ENCODE measurements around the gene LRRC70.
A peak's percentile ranks its signal among the peaks of the same experiment; 100 is the strongest.

Gene LRRC70, protein sequence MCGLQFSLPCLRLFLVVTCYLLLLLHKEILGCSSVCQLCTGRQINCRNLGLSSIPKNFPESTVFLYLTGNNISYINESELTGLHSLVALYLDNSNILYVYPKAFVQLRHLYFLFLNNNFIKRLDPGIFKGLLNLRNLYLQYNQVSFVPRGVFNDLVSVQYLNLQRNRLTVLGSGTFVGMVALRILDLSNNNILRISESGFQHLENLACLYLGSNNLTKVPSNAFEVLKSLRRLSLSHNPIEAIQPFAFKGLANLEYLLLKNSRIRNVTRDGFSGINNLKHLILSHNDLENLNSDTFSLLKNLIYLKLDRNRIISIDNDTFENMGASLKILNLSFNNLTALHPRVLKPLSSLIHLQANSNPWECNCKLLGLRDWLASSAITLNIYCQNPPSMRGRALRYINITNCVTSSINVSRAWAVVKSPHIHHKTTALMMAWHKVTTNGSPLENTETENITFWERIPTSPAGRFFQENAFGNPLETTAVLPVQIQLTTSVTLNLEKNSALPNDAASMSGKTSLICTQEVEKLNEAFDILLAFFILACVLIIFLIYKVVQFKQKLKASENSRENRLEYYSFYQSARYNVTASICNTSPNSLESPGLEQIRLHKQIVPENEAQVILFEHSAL

DNA sequence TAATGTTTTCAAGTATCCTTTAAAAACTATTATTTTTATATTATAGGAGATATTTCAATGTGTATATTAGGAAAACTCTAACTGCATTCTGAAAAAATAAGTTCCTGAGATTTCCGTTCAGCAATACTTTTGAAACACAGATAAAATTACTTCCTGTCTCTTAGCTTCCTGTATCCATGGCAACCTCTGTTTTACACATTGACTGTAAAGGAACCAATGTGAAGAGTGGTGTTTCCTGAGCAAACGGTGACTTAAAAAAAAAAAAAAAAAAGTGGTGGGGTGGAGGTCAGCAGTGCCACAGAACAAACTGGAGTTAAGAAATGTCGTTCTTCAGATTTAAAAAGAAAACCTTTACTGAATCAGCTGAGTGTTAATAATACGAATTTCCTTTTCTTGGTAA, at the start of gene LRRC70:
Gene LRRC70, plus strand, starts transcription at position 280 of the 400 bp plus-strand sequence. CDS start 620 bp downstream, outside the sequence.
- Mint-ChIP-seq H3K36me3 (no peaks in the 10 kb centered on the region), H3K4me1 (peaks cover 27% of the 10 kb centered on the region), H3K27ac (peak within 1 kb of the TSS; percentile 82), H3K4me3 (peak within 1 kb of the TSS; percentile 31), H3K9me3 (no peaks in the 10 kb centered on the region)
- ATAC-seq (peak; percentile 89), DNase-seq (ENCODE audit: low spot score in 2 of 2) (no peak)

DNA sequence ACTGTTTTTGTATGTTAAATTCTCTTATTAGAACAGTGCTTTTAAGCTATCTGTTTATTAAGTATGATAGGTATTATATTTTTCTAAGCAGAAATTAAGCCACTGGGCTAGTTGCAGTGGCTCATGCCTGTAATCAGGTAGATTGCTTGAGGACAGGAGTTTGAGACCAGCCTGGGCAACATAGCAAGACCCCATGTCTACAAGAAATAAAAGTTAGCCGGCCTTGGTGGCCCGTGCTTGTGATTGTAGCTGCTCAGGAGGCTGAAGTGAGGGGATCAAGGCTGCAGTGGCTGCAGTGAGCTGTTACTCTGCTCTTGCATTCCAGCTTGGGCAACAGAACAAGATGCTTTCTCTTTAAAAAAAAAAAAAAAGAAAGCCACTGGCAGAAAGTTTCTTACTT, 45.0 kb upstream of the LRRC70 start:
- H3K36me3 Mint-ChIP-seq = peaks cover 18% of the 10 kb centered on the region

DNA sequence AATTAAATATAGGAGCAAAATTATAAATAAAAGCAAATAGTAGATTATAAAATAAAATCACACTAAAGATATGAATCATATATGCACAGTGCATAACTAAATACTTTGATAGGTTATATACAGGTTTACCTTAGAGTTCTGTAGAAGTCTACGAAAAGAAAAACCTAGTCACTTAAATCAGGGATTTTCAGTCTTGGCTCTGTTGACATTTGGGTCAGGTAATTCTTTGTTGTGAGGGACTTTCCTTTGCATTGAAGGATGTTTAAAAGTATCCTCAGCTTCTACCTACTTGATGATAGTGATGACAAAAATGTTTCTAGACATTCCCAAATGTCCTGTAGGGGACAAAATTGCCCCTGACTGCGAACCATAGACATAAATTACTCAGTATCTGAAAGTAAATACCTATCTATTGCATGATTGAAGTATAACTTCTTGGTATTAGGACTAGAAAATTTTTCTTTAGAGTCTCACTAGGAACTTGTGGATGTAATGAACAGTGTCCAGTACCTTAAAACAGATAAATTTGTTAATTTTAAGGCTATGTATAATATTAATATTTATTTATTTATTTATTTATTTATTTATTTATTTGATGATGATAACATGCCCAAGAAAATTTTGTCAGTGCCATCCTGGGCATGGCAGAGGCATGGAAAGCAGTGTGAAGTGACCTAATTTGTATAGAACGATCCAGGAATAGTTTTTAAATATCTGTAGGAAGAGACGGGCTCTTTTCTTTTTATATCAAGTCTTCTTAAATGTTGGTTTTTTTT, 44.0 kb upstream of the LRRC70 start:
- Mint-ChIP-seq H3K36me3 (peaks cover 19% of the 10 kb centered on the region), H3K9me3 (no peaks in the 10 kb centered on the region), H3K27ac (no peak overlapping the region), H3K4me3 (no peak overlapping the region), H3K4me1 (peaks cover 9% of the 10 kb centered on the region)
- ATAC-seq (no peak), DNase-seq (ENCODE audit: low spot score in 2 of 2) (no peak)

More for the DNA sequence above, 45.0 kb upstream of the LRRC70 start:
- Mint-ChIP-seq H3K4me3 (no peak overlapping the region), H3K4me1 (peaks cover 5% of the 10 kb centered on the region), H3K27ac (no peak overlapping the region), H3K9me3 (no peaks in the 10 kb centered on the region)
- DNase-seq (ENCODE audit: low spot score in 2 of 2) (no peak), ATAC-seq (no peak)

DNA sequence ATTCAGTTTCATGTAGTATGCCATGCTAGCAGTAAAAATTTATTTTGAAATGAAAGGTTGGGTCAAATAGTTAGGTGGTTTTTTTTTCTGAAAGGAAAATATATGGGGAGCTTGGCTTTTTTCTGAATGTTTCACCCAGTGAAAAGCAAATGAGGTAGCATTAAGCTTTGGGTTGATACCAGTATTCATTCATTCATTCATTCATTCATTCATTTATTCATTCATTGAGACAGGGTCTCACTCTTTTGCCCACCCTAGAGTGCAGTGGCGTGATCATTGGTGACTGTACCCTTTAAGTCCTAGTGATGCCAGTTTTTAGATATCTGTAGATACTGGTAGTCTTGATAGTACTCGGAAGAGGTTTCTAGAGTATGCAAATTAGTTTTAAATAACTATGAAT, 42.4 kb upstream of the LRRC70 start:
- Mint-ChIP-seq H3K9me3 (no peaks in the 10 kb centered on the region), H3K4me1 (peaks cover 9% of the 10 kb centered on the region), H3K36me3 (peaks cover 24% of the 10 kb centered on the region), H3K27ac (no peak overlapping the region), H3K4me3 (no peak overlapping the region)
- no peak for DNase-seq (ENCODE audit: low spot score in 2 of 2)
- ATAC-seq = no peak

DNA sequence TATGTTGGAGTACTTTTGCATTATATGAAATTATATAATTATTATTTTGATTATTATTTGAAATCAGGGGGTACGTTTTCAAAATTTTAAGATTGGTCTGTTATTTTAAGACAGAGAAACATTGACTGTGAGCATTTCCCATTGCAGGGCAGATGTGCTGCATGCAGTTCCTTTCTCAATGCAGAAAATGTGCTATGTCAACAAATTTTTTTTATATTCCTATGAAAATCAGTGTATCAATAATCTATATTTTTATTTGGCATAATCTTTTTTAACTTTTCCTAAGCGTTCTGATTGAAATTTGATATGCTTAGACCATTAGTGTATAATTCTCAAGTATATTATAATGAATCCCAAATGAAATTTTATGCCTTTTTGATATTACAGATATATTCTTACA, 41.8 kb upstream of the LRRC70 start:
- Mint-ChIP-seq H3K9me3 (no peaks in the 10 kb centered on the region), H3K27ac (no peak overlapping the region), H3K36me3 (peaks cover 18% of the 10 kb centered on the region), H3K4me1 (peaks cover 9% of the 10 kb centered on the region), H3K4me3 (no peak overlapping the region)
- DNase-seq (ENCODE audit: low spot score in 2 of 2) (no peak), ATAC-seq (no peak)

DNA sequence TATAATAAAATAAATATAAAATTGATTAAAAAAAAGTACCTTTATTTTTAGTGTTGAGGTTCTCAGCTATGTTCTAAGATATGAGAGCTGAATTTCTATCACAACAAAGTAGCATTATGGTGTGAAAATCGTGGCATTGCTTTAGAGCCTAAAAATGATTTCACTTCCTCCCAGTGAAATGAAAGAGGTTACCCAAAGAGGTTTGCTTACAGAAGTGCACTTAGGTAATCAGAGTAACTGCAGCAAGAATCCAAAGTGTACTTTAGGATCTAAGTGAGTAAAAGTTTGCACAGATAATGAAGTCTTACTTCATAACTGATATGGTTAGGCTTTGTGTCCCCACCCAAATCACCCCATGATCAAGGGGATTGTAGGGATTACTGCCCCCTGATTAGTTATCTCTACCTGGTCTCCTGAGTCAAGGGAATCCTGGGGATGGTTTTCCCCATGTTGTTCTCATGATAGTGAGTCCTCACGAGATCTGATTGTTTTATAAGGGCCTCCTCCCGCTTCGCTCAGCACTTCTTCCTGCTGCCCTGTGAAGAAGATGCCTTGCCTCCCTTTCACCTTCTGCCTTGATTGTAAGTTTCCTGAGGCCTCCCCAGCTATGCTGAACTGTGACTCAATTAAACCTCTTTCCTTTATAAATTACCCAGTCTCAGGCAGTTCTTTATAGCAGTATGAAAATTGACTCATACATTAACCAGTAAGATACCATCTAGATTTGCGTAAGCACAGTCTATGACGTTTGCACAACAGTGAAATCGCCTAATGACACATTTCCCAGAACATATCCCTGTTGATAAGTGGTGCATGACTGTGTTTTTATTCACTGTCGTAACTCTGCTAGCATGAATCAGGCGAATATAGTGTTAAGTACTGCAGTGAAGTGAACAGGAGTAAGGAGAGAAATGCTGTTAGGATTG, 40.3 kb upstream of the LRRC70 start:
- peak; percentile 99 for ATAC-seq
- no peak overlapping the region for H3K4me3 Mint-ChIP-seq
- no peak for DNase-seq (ENCODE audit: low spot score in 2 of 2)

DNA sequence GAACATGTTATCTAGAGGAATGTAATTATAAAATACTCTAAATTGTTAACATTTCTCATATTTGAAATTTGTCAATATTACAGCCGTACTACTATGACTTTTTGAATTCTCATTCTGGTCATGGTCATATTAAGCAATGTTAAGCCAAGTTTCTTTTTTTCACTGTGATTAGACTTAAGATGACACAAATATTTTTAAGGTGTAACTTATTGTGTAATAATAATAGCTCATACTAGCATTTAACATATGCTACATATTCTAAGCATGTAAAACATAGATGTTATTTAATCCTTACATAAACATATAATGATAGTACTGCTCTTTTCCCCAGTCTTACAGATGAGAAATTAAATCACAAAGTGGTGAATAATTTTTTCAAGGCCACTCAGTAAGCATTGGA, 35.9 kb upstream of the LRRC70 start:
- no peak overlapping the region for H3K4me3 Mint-ChIP-seq
- DNase-seq (ENCODE audit: low spot score in 2 of 2) (no peak), ATAC-seq (no peak)
- H3K27ac Mint-ChIP-seq = no peak overlapping the region
- H3K9me3 Mint-ChIP-seq = no peaks in the 10 kb centered on the region
- peaks cover 9% of the 10 kb centered on the region for H3K4me1 Mint-ChIP-seq
- H3K36me3 Mint-ChIP-seq = peaks cover 15% of the 10 kb centered on the region

More for the DNA sequence above, 40.3 kb upstream of the LRRC70 start:
- no peaks in the 10 kb centered on the region for H3K9me3 Mint-ChIP-seq
- peak overlapping the region; percentile 27 for H3K27ac Mint-ChIP-seq
- H3K36me3 Mint-ChIP-seq = peaks cover 14% of the 10 kb centered on the region
- peaks cover 9% of the 10 kb centered on the region for H3K4me1 Mint-ChIP-seq

DNA sequence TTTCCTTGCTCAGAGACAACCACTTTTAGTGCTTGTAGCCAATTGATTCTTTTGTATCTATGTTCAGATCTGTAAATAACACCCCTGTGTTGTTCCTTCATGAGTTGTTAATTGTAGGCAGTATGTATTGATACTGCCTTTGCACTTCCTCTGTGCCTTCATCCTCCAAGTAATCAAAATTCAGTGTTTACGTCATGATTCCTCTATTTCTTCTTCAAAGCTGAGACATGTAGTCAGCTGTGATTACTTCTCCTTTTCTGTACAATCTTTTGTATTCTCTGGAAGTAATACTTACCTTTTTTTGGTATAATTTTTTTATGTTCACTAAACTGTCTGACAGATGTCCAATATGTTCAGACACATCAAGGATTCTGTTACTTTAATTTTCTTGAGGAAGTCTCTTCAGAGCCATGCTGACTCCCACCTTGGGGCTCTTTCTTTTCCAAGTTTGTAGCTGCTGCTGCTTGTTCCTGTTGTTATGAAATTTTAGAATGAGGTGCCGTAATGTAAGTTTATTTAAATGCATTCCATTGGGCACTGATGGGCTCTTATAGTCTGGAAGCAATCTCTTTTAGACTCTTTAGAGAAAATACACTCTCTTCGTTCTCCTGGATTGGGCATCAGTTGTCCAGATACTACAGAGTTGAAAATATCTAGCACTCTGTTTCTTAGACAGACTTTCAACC, 30.5 kb upstream of the LRRC70 start:
- no peak overlapping the region for H3K27ac Mint-ChIP-seq
- H3K9me3 Mint-ChIP-seq = no peaks in the 10 kb centered on the region
- no peak overlapping the region for H3K4me3 Mint-ChIP-seq
- DNase-seq (ENCODE audit: low spot score in 2 of 2) = no peak
- no peak for ATAC-seq
- no peaks in the 10 kb centered on the region for H3K4me1 Mint-ChIP-seq
- peaks cover 11% of the 10 kb centered on the region for H3K36me3 Mint-ChIP-seq

DNA sequence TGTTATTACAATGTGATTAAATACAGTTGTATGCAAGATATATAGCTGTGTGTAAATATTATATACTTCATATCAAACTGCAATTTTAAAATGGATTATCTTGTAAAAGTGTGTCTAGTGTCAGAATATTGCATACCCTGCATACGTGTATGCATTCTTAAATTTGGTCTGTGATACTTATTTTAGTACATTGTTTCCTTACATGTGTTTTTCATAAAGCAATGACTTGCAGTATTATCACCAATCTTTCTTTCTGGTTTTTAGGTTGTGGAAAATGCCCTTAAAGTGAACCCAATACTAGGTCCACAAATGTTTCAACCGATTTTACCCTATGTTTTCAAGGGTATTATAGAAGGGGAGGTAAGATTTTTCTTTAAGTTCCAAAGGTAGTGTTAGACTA, 28.5 kb upstream of the LRRC70 start:
- Mint-ChIP-seq H3K36me3 (peaks cover 17% of the 10 kb centered on the region), H3K27ac (no peak overlapping the region), H3K4me1 (no peaks in the 10 kb centered on the region), H3K4me3 (no peak overlapping the region), H3K9me3 (no peaks in the 10 kb centered on the region)
- DNase-seq (ENCODE audit: low spot score in 2 of 2) (no peak), ATAC-seq (no peak)

DNA sequence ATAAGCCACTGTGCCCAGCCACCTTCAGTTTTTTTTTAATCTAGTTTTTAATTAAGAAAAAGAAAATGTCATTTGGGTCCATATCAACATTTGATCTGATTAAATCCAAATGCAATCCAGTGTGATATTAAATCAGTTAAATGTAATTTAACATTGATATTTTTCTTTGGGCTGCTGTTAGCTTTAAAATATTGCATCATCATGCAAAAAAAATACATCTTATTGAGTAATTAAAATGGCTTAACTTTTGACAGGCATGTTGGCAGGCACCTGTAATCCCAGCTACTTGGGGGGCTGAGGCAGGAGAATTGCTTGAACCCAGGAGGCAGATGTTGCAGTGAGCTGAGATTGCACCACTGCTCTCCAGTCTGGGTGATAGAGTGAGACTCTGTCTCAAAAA, 22.7 kb upstream of the LRRC70 start:
- ATAC-seq (no peak), DNase-seq (ENCODE audit: low spot score in 2 of 2) (no peak)
- no peak overlapping the region for H3K27ac Mint-ChIP-seq
- H3K4me3 Mint-ChIP-seq = no peak overlapping the region
- H3K36me3 Mint-ChIP-seq = peaks cover 52% of the 10 kb centered on the region
- no peaks in the 10 kb centered on the region for H3K4me1 Mint-ChIP-seq
- no peaks in the 10 kb centered on the region for H3K9me3 Mint-ChIP-seq

DNA sequence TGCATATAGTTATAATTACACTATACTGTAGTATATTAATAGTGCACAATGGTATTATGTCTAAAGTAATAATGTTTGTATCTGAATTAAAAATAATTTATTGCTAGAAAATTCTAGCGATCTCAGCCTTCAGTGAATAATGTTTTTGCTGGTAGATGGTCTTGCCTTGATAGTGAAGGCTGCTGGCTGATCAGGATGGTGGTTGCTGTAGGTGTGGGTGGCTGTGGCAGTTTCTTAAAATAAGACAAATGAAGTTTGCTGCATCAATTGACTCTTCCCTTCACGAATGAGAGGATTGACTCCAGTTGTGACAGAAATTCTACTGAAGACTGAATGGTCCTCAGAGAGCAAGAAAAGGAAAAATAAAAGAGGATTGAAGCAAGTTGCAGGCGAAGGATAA, 19.7 kb upstream of the LRRC70 start:
- DNase-seq (ENCODE audit: low spot score in 2 of 2) (no peak), ATAC-seq (no peak)
- Mint-ChIP-seq H3K4me3 (no peak overlapping the region), H3K9me3 (no peaks in the 10 kb centered on the region), H3K27ac (no peak overlapping the region), H3K36me3 (peaks cover 54% of the 10 kb centered on the region), H3K4me1 (no peaks in the 10 kb centered on the region)

DNA sequence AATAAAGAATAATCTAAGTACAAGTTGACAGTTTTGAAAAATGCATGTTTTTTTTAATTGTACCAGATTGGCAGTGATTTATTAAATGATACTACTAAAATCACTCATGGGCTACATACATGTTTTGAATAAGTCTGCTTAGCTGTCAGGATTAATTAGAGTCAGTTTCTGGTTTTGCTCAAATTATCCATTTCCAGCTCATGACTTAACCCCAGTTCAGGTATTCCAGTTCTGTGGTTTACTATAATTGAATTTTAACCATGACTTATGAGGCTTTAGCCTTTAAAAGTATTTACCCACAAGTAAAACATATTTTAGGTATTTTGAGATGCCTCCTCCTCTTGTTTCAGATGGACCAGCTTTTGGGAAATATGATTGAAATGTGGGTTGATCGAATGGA, 17.8 kb upstream of the LRRC70 start:
- Mint-ChIP-seq H3K27ac (no peak overlapping the region), H3K4me1 (no peaks in the 10 kb centered on the region), H3K4me3 (no peak overlapping the region), H3K9me3 (peaks cover 5% of the 10 kb centered on the region), H3K36me3 (peaks cover 47% of the 10 kb centered on the region)
- DNase-seq (ENCODE audit: low spot score in 2 of 2) (no peak), ATAC-seq (no peak)

DNA sequence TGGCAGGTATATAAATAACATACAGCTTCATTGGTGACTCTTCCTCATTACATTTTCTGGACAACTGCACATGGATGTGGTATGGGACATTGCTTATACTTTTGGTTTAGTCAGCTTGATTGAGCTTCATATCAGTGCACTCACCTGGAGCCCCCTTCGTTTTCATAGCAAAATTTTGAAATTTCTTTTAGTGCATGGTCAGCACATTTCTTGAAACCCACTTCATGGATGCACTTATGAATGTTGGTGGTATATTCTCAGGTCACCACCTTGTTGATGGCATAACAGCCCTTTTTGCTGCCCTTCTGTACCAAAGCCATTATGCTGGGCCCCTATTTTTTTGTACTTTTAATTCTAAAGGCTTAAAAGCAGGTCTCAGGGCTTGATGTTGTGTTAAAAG, 16.7 kb upstream of the LRRC70 start:
- Mint-ChIP-seq H3K4me3 (no peak overlapping the region), H3K4me1 (no peaks in the 10 kb centered on the region), H3K9me3 (peaks cover 8% of the 10 kb centered on the region), H3K36me3 (peaks cover 52% of the 10 kb centered on the region), H3K27ac (no peak overlapping the region)
- DNase-seq (ENCODE audit: low spot score in 2 of 2) (no peak), ATAC-seq (no peak)

DNA sequence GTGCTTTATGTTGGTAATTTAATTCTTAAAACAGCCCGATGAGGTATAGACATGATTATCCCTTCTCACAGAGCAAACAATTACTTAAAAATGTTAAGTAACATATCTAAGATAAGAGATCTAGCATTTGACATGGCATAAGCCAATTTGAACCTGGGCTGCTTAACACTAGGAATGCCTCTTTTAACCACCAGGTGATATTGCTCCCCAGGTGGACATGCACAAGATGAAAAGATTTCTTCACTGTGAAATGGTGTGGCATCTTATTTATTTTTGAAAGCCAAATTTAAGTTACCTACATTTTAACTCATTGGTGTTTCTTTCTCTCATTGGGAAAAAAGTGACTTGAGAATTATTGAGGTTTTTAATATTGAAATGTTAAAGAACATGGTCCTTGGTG, 15.8 kb upstream of the LRRC70 start:
- Mint-ChIP-seq H3K36me3 (peaks cover 52% of the 10 kb centered on the region), H3K4me3 (no peak overlapping the region), H3K9me3 (peaks cover 11% of the 10 kb centered on the region), H3K27ac (no peak overlapping the region), H3K4me1 (no peaks in the 10 kb centered on the region)
- no peak for ATAC-seq
- DNase-seq (ENCODE audit: low spot score in 2 of 2) = no peak

Data from stimulated activated effector memory CD8-positive, alpha-beta T cell treated with anti-CD3 and anti-CD28 coated beads, Interleukin-12 subunit alpha, Interleukin-12 subunit beta, amount 100 ng/mL, for 72 hours (primary cell).